GM12878 (cell line): Measurements from ENCODE around the gene EEF1A2.

Experiments used
- BRCA1 ChIP-seq: IDR thresholded peaks from 2 replicates; pipeline ENCODE4 v1.6.1; 2011; ENCODE audit warnings: low read depth, low read length, improper control_type of control experiment
- CREM ChIP-seq: IDR thresholded peaks from 2 replicates; pipeline ENCODE4 v1.6.1; 2014; ENCODE audit warnings: antibody characterized with exemption, low read depth
- CTCF ChIP-seq, 3 experiments: IDR thresholded peaks in 2 of 3; conservative IDR thresholded peaks in 1 of 3; 2 replicates each; pipeline ENCODE4 v1.5.1; 2011; ENCODE audit warnings: low read depth in 3 of 3, low read length in 3 of 3, mild to moderate bottlenecking in 3 of 3, control low read depth in 2 of 3, moderate library complexity in 2 of 3, inconsistent platforms in 1 of 3, mixed read lengths in 1 of 3; ENCODE audit not compliant: control insufficient read depth in 2 of 3, insufficient read depth in 1 of 3; ENCODE audit errors: extremely low read depth in 1 of 3
- HDAC2 ChIP-seq: fragments of 200-600 bp; sonication (generic); IDR thresholded peaks from 2 replicates; pipeline ENCODE4 v1.6.1; 2017
- RFX5 ChIP-seq: IDR thresholded peaks from 2 replicates; pipeline ENCODE4 v1.6.1; 2011; ENCODE audit warnings: low read depth, low read length, improper control_type of control experiment
- SIN3A ChIP-seq: IDR thresholded peaks from 2 replicates; pipeline ENCODE4 v1.6.1; 2012; ENCODE audit warnings: low read depth, low read length, improper control_type of control experiment
- STAT3 ChIP-seq: IDR thresholded peaks from 2 replicates; pipeline ENCODE4 v1.6.1; 2011; ENCODE audit warnings: low read depth, low read length, improper control_type of control experiment
- TAF1 ChIP-seq: IDR thresholded peaks from 2 replicates; pipeline ENCODE4 v1.6.1; 2011; ENCODE audit warnings: mild to moderate bottlenecking, low read depth, low read length, borderline replicate concordance
- TF ChIP-seq, protein P1 (sequence below): IDR thresholded peaks from 2 replicates; pipeline ENCODE4 v1.6.1; 2012; ENCODE audit warnings: low read depth, low read length, improper control_type of control experiment
- TF ChIP-seq, protein P2 (sequence below): IDR thresholded peaks from 2 replicates; pipeline ENCODE4 v1.6.1; 2012; ENCODE audit warnings: mild to moderate bottlenecking, low read depth, low read length

GRCh38 chr20:63546256-63546955 is 47.5 kb upstream of the EEF1A2 start:
- TF ChIP-seq RFX5 (no peak), TAF1 (no peak), STAT3 (no peak), CREM (no peak), CTCF (IDR thresholded peaks at IDR 0.05 in 2 of 3, conservative IDR thresholded peaks at IDR 0.05 in 1 of 3; ENCODE audit: control insufficient read depth in 2 of 3, extremely low read depth in 1 of 3, insufficient read depth in 1 of 3, low read depth in 3 of 3, low read length in 3 of 3) (no peak), BRCA1 (no peak), HDAC2 (no peak), SIN3A (no peak)
- TF ChIP-seq, protein P1, sequence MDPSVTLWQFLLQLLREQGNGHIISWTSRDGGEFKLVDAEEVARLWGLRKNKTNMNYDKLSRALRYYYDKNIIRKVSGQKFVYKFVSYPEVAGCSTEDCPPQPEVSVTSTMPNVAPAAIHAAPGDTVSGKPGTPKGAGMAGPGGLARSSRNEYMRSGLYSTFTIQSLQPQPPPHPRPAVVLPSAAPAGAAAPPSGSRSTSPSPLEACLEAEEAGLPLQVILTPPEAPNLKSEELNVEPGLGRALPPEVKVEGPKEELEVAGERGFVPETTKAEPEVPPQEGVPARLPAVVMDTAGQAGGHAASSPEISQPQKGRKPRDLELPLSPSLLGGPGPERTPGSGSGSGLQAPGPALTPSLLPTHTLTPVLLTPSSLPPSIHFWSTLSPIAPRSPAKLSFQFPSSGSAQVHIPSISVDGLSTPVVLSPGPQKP: no peak
- TF ChIP-seq, protein P2, sequence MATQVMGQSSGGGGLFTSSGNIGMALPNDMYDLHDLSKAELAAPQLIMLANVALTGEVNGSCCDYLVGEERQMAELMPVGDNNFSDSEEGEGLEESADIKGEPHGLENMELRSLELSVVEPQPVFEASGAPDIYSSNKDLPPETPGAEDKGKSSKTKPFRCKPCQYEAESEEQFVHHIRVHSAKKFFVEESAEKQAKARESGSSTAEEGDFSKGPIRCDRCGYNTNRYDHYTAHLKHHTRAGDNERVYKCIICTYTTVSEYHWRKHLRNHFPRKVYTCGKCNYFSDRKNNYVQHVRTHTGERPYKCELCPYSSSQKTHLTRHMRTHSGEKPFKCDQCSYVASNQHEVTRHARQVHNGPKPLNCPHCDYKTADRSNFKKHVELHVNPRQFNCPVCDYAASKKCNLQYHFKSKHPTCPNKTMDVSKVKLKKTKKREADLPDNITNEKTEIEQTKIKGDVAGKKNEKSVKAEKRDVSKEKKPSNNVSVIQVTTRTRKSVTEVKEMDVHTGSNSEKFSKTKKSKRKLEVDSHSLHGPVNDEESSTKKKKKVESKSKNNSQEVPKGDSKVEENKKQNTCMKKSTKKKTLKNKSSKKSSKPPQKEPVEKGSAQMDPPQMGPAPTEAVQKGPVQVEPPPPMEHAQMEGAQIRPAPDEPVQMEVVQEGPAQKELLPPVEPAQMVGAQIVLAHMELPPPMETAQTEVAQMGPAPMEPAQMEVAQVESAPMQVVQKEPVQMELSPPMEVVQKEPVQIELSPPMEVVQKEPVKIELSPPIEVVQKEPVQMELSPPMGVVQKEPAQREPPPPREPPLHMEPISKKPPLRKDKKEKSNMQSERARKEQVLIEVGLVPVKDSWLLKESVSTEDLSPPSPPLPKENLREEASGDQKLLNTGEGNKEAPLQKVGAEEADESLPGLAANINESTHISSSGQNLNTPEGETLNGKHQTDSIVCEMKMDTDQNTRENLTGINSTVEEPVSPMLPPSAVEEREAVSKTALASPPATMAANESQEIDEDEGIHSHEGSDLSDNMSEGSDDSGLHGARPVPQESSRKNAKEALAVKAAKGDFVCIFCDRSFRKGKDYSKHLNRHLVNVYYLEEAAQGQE: no peak
